K562 (cell line): Measurements from ENCODE around the gene BAIAP2. TPM values are rescaled to one million over a fixed set of nuclear protein-coding genes. Genes with fewer than 3 reads are reported as not detected.

Experiments used
- ATAC-seq: fragments of 200-7000 bp; cut with Tn5 transposase; 3 replicates; pipeline ENCODE4 v1.9.1; 2020; ENCODE audit warnings: moderate library complexity
- BruUV-seq: library from RNA; stranded (reverse); fragments of 400-500 nt; replicated peaks from 2 replicates; lab custom pipeline; 2021; lab: Mats Ljungman, UMichigan
- CTCF ChIA-PET: fragments of 300-600 bp; formaldehyde crosslinking; extraction: SDS; loops from one replicate; lab custom pipeline; 2021; ENCODE audit warnings: low intra/inter-chr PET ratio; lab: Yijun Ruan, JAX
- POLR2A ChIA-PET: fragments of 300-600, 350-650 bp; sonication (Branson Sonifier 250); formaldehyde crosslinking; extraction: SDS; loops from one replicate; lab custom pipeline; 2021; ENCODE audit warnings: antibody characterized with exemption, inconsistent platforms; lab: Yijun Ruan, JAX
- DNase-seq, 4 experiments: peaks; one replicate each; pipeline versions ENCODE4 v3.0.0 to v3.0.0-alpha.2; 2011 to 2018; ENCODE audit warnings: low spot score in 3 of 4, mixed read lengths in 3 of 4; ENCODE audit errors: extremely low read depth in 1 of 4
- FAIRE-seq: peaks from 2 replicates; lab custom pipeline; 2011; peaks lifted over from hg19 to GRCh38; lab: Jason Lieb, UNC
- H2AFZ ChIP-seq: 2 replicates; pipeline ENCODE4 v1.6.0; 2011; ENCODE audit warnings: low read depth, low read length, control low read depth, inconsistent platforms
- H3K27ac ChIP-seq: fragments of 200-600 bp; 3 replicates; pipeline ENCODE4 v1.8.0; 2011; ENCODE audit warnings: low read depth, mild to moderate bottlenecking, control low read depth, inconsistent platforms, low read length, moderate library complexity, mixed read lengths; ENCODE audit errors: extremely low read depth
- H3K27me3 ChIP-seq, 2 experiments: fragments of 300-600 bp in 1 of 2; 2 replicates in 1 of 2; 3 replicates in 1 of 2; pipeline versions ENCODE4 v1.6.0 to v1.8.0; 2011; ENCODE audit warnings: inconsistent platforms in 2 of 2, low read length in 2 of 2, mild to moderate bottlenecking in 1 of 2, mixed read lengths in 1 of 2, moderate library complexity in 1 of 2; ENCODE audit not compliant: control insufficient read depth in 2 of 2, insufficient read depth in 2 of 2
- H3K36me3 ChIP-seq: fragments of 300-600 bp; 3 replicates; pipeline ENCODE4 v1.8.0; 2011; ENCODE audit warnings: mild to moderate bottlenecking, low read length, inconsistent platforms; ENCODE audit not compliant: control insufficient read depth, insufficient read depth
- H3K4me1 ChIP-seq, 2 experiments: fragments of 200-600 bp in 1 of 2; replicated peaks in 1 of 2; 2 replicates in 1 of 2; 3 replicates in 1 of 2; pipeline versions ENCODE4 v1.5.1 to v1.8.0; 2011; ENCODE audit warnings: inconsistent platforms in 2 of 2, low read length in 2 of 2, mild to moderate bottlenecking in 1 of 2, mixed read lengths in 1 of 2, moderate library complexity in 1 of 2; ENCODE audit not compliant: control insufficient read depth in 2 of 2, insufficient read depth in 2 of 2
- H3K4me2 ChIP-seq: 2 replicates; pipeline ENCODE4 v1.6.1; 2011; ENCODE audit warnings: low read length, control low read depth, inconsistent platforms, mixed read lengths; ENCODE audit not compliant: insufficient read depth
- H3K4me3 ChIP-seq: fragments of 200-600 bp; sonication (generic), shearing (Covaris generic); 2 replicates; pipeline ENCODE4 v1.5.1; 2016; ENCODE audit warnings: control low read depth, inconsistent platforms
- H3K79me2 ChIP-seq: fragments of 200-600 bp; 3 replicates; pipeline ENCODE4 v1.8.0; 2011; ENCODE audit warnings: low read length, inconsistent platforms; ENCODE audit not compliant: control insufficient read depth, insufficient read depth
- H3K9ac ChIP-seq, 2 experiments: 2 replicates each; pipeline versions ENCODE4 v1.6.0 to v1.6.1; 2011; ENCODE audit warnings: low read depth in 2 of 2, low read length in 2 of 2, control low read depth in 1 of 2, inconsistent platforms in 1 of 2, mild to moderate bottlenecking in 1 of 2, mixed read lengths in 1 of 2; ENCODE audit not compliant: insufficient read depth in 1 of 2
- H3K9me1 ChIP-seq: one replicate; pipeline ENCODE4 v1.6.0; 2011; ENCODE audit warnings: inconsistent platforms, mild to moderate bottlenecking, low read length, moderate library complexity; ENCODE audit not compliant: control insufficient read depth, insufficient read depth
- H3K9me3 ChIP-seq: replicated peaks from 2 replicates; pipeline ENCODE4 v1.5.1; 2011; ENCODE audit warnings: low read depth, low read length, inconsistent platforms; ENCODE audit not compliant: control insufficient read depth, insufficient read depth
- H4K20me1 ChIP-seq: replicated peaks from 2 replicates; pipeline ENCODE4 v1.6.1; 2011; ENCODE audit warnings: low read length, inconsistent platforms, mixed read lengths; ENCODE audit not compliant: control insufficient read depth, insufficient read depth
- ZNF589 ChIP-seq: fragments of 200-800 bp; sonication (Bioruptor generic); IDR thresholded peaks from 2 replicates; pipeline ENCODE4 v1.6.1; 2016; ENCODE audit warnings: low read depth, missing genetic modification characterization, missing compliant biosample characterization
- ZNF785 ChIP-seq: fragments of 250-450 bp; sonication (Bioruptor Pico); IDR thresholded peaks from 2 replicates; pipeline ENCODE4 v1.4.0; 2020; ENCODE audit warnings: mild to moderate bottlenecking
- WGBS: fragments of 100-300 bp; shearing (Covaris generic); methylation state at CpG from one replicate; pipeline ENCODE4 v1.1.6; 2016; ENCODE audit warnings: low coverage, mixed read lengths; ENCODE audit not compliant: insufficient coverage; ENCODE audit errors: missing lambda C conversion rate; 5-methylcytosine and 5-hydroxymethylcytosine counted together
- in situ Hi-C: fragments of 300-500 bp; cut with MboI; formaldehyde crosslinking; loops from 4 replicates; pipeline ENCODE4 v1.15.0; 2018; ENCODE audit warnings: inconsistent platforms, mixed read lengths
- intact Hi-C: fragments of 100-400 bp; cut with micrococcal nuclease; formaldehyde crosslinking; loops from 2 replicates; pipeline ENCODE4 v1.14.2; 2022
- polyA plus RNA-seq, 8 experiments: library from polyadenylated mRNA; depleted of rRNA in 4 of 8; stranded (reverse) in 5 of 8; unstranded in 3 of 8; fragments of >200 nt; fragmentation: Nextera tagmentation in 2 of 8; fragmentation: Illumina TruSeq in 1 of 8; extraction: Ambion mirVana in 2 of 8; extraction: Trizol in 1 of 8; gene quantifications; 2 replicates each; pipeline versions ENCODE4 v1.2.1 to v1.2.3, GENCODE V29; 2011 to 2014; ENCODE audit warnings: inconsistent platforms in 1 of 8, missing spikeins in 1 of 8
- total RNA-seq, 7 experiments: library from RNA; depleted of rRNA in 6 of 7; stranded (reverse); fragments of >200 nt in 6 of 7; fragmentation: Illumina TruSeq in 2 of 7; extraction: Trizol in 2 of 7; gene quantifications; 2 replicates each; pipeline versions ENCODE4 v1.2.1 to v1.2.3, GENCODE V29; 2011 to 2021; ENCODE audit warnings: low replicate concordance in 1 of 7

The BAIAP2 gene
- total and polyA plus RNA-seq, 9 of the 15 experiments (the other 6 are each of a cell fraction or from before 2014, with no cell fraction given): 2.3 to 51.6 (median 18.4) TPM

GRCh38 chr17:81093619-81094508 lies 58.9 kb downstream of the BAIAP2 start:
- Histone ChIP-seq H3K9ac (peak overlapping the region in 1 of 2 experiments; percentile 32; a peak in 3 of 4 replicates), H3K9me3 (no peaks in the 10 kb centered on the region), H4K20me1 (0 out of 2 replicates have a peak, but pooled peaks cover 7% of the 10 kb centered on the region), H3K4me2 (no peak overlapping the region), H3K36me3 (peaks cover 32% of the 10 kb centered on the region; the same call in 2 of the 3 replicates), H3K79me2 (no peaks in the 10 kb centered on the region), H3K4me1 (peaks cover 64 to 100% of the 10 kb centered on the region in 2 experiments), H3K27ac (peak overlapping the region; percentile 74; the same call in 2 of the 3 replicates), H2AFZ (no peak overlapping the region), H3K27me3 (no peaks in the 10 kb centered on the region), H3K4me3 (no peak overlapping the region), H3K9me1 (peaks cover 5% of the 10 kb centered on the region)
- in situ Hi-C loops (no loop called here), intact Hi-C loops (no loop called here)
- ChIA-PET CTCF (interaction anchor here (0.6 kb wide), 2 partner anchors 15 to 23 kb away, joined by 3 to 4 read pairs; no protein-coding TSS in a partner anchor), POLR2A (interaction anchor here (0.7 to 1.3 kb wide), 3 partner anchors 10 to 449 kb away, joined by 3 to 5 read pairs (median 3); no protein-coding TSS in a partner anchor)
- DNase-seq (no peak), ATAC-seq (no peak), FAIRE-seq (no peak)
- WGBS: 55% methylated on average over 19 of the region's 21 CpGs
- TF ChIP-seq ZNF785 (CRISPR knock-in tag): no peak
- TF ChIP-seq ZNF589 (CRISPR knock-in tag): 0 out of 2 replicates have a peak, but pooled peaks have one; percentile 13
- no TSS peak for BruUV-seq
